Measurements from ENCODE around the gene IDUA.
"Not testable (repeated sequence)": the region's sequence is repeated elsewhere in the genome, so short reads cannot be mapped to it uniquely, and the experiment has no call there.

The IDUA gene

DNA sequence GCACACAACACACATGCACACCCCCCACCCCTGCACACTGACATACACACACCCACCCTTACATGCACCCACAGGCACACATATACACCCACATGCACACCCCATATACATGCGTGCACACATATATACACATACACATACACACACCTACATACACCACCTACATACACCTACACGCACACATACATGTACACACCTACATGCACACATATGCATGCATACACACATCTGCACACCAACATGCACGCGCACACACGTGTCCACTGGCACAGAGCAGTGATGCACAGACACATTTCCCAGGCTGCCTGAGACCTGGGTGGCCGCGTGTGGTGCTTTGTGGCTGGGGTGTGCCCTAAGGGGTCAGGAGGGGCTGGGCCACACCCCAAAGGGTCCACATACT is 56.3 kb downstream of the IDUA start:
- no peak overlapping the region for H3K4me3 ChIP-seq (ENCODE audit: low read depth, low read length)

DNA sequence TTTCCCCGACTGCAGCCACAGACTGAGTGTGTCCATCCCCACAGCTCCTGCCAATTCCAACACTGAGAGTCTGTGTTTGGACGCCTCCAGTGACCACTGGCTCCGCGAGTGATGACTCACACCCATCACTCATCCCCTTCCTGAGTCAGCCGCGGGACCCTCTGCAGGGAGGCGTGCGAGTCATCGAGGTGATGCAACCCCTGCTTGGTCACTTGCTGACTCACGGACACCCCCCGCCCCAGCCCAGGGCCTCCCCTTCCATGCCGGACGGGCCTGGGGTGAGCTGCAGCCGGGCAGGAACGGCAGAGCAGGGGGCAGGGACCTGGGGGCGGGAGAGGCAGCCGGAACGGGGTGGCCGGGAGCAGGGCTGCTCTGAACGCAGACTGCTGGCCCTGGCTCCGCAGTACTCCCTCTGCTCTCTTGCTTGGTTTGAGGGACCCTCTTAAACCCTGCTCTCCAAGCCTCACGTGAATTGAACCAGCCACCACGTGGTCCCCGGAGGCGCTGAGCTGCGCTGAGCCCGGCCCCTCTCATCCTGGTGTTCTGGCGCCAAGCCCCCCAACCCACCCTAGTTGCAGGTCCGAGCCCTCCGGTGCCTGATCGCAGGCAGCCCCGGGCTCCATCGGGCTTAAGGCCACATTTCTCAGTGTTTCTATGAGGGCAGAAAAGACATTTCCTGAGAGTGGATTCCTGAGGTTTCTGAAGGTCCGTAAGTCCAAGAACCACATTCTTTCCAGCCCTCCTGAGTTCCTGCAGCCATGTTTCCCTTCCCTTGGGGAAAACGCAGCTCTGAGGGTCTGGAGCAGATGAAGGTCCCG is 57.0 kb downstream of the IDUA start:
- H3K4me3 ChIP-seq (ENCODE audit: low read depth, low read length) = no peak overlapping the region

DNA sequence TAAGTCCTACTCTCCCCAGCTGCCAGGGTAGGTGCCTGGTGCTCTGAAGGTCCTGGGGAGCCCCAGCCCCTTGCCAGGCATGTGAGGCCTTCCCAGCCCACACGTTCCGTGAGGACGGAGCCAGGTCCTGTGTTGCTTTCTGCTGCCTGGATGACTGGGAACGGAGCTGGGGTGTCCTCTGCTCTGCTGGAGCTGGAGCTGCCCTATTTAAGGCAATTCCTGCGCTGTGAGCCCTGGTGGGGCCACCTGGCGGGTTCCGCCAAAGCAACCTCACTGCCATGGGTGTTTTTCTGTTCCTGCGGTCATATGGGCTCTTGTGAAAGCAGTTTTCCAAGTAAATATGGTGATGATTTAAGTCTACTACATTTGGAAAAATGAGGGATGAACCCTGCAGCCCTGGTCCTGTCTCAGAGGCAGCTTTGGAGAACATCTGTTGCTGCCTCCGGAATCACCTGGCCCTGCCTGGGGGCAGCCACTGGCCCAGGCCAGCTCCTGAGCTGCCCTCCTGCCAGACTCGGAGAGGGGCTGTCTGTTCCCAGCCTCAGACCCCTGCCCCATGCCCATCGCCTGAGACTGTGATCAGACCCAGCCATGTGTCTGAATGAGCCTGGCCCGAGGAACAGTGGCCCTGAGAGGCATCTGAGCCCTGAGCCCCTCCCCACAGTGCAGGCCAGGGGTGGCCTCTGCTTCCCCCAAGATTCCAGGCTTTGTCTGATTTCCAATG is 57.8 kb downstream of the IDUA start:
- H3K4me3 ChIP-seq (ENCODE audit: low read depth, low read length) = no peak overlapping the region

DNA sequence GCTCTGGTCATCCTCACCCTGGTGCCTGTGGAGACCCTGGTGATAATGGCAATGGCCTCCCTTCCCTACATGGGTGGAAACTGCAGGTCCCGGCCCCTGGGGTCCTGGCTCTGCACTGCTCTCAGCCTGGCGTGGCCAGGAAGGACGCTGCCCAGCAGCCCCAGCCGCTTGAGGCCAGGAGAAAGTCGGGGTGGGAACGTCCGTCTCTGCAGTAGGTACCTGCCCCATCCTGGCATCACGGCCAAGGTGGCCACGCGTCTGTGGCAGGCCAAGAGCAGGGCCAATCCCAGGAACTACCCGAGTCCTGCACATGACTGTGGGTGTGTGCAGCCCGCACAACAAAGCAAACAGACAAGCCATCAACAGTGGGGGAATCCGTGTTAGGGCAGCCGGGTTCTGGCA is 58.4 kb downstream of the IDUA start:
- no peak overlapping the region for H3K4me3 ChIP-seq (ENCODE audit: low read depth, low read length)

GRCh38 chr4:1045595-1046201 is 58.9 kb downstream of the IDUA start:
- no peak overlapping the region for H3K4me3 ChIP-seq (ENCODE audit: low read depth, low read length)

DNA sequence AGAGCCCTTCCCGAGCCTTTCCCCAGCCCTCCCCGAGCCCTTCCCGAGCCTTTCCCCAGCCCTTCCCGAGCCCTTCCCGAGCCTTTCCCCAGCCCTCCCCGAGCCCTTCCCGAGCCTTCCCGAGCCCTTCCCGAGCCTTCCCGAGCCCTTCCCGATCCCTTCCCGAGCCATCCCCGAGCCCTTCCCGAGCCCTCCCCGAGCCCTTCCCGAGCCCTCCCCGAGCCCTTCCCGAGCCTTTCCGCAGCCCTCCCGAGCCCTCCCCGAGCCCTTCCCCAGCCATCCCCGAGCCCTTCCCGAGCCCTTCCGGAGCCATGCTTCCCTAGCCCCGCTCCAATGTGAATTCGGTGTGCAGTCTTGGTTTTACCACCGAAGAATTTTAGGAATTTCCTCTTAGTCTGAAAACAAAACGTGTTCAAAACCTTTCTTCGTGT is 59.8 kb downstream of the IDUA start:
- H3K4me3 ChIP-seq (ENCODE audit: low read depth, low read length) = not testable (repeated sequence)

- no peak overlapping the region for H3K4me3 ChIP-seq (ENCODE audit: low read depth, low read length)
Measured at GRCh38 chr4:1047106-1047975, 60.5 kb downstream of the IDUA start.

DNA sequence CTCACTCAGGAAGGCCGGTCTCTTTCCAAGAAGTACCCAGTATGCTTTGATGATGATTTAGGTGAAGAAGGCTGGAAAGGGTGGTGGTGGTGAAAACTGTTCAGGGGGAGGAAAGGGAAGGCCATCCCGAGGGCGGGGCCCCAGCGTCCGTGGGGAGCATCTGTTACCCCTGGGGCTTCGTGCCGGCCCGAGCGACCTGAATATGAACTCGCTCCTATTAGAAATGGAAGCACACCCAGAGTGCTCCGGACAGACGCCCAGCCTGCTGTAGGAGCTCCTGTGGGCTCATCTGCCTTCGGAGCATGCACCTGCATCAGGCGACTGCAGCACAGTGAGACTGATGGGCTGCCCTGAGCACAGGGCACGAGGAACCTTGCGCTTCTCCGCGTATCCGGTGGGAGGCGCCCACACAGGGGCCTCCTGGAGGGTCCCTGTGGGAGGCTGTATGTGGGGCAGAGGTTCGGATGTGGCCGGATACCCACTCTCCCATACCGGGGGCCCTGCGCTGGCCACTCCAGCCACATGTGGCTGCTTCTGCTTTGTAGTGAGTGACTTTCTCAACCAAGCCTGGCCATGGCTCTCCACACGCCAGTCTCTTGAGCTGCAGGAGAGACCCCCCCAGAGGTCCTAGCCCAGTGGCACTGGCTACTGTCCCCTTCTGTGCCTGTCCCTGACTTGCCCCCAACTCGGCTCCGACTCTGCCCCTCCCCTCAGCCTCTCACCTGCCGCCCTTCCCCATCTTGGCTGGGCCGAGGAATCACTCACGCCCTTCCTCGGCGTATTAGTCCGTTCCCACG is 61.3 kb downstream of the IDUA start:
- H3K4me3 ChIP-seq (ENCODE audit: low read depth, low read length) = no peak overlapping the region

- H3K4me3 ChIP-seq (ENCODE audit: low read depth, low read length) = no peak overlapping the region
Measured at GRCh38 chr4:1048773-1049590, 62.1 kb downstream of the IDUA start.

DNA sequence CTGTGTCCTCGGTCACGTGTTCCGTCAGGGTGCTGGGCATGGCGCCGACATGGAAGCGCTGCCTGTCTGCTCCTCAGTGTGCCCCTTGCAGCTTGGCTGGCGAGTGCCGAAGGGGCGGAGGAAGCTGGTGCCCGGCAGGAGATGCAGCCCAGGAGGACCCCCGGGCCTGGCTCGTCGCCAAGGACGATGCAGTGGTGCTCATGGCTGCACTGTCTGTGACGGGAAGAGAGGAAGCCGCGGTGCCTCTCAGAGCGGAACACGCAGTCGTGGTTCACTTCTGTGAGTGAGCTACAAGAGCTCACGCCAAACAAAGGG is 62.7 kb downstream of the IDUA start:
- H3K4me3 ChIP-seq (ENCODE audit: low read depth, low read length) = no peak overlapping the region

DNA sequence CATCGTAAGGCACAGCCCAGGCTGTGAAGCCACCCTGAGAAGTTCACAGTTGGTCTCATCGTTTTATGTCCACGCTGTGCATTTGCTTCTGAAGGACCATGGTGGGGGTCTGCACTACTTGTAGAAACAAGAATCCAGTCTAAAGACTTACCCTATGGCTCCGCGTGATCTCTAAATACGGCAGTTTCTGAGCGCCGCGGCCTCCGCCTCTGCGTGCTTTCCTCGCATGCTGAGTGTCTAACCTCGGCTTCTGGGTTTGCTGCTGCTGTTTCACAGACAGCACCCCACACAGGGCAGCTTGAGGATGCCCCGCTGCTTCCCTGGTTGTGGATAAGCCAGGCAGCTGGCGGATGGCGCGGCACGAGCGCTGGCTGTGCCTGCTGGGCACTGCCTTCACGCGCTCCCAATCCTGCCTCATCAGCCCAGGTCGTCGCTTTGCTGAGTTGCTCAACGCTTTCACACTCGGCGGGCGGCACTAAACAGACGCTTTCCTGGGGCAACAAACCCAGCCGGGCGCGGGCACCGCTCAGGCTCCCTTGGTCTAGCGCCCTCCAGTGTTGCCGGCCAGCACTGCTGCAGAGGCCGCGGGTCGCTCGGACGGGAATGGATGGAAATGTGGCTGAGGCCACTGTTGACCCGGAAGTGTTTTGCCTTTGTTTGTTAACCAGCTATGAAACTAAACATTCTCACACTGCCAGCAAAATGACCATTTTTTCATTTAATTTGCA is 63.8 kb downstream of the IDUA start:
- H3K4me3 ChIP-seq (ENCODE audit: low read depth, low read length) = no peak overlapping the region

GRCh38 chr4:1051472-1051871 is 64.6 kb downstream of the IDUA start:
- no peak overlapping the region for H3K4me3 ChIP-seq (ENCODE audit: low read depth, low read length)

GRCh38 chr4:1052231-1052671 is 65.4 kb downstream of the IDUA start:
- H3K4me3 ChIP-seq (ENCODE audit: low read depth, low read length) = no peak overlapping the region

GRCh38 chr4:1053080-1053661 is 66.3 kb downstream of the IDUA start:
- no peak overlapping the region for H3K4me3 ChIP-seq (ENCODE audit: low read depth, low read length)

DNA sequence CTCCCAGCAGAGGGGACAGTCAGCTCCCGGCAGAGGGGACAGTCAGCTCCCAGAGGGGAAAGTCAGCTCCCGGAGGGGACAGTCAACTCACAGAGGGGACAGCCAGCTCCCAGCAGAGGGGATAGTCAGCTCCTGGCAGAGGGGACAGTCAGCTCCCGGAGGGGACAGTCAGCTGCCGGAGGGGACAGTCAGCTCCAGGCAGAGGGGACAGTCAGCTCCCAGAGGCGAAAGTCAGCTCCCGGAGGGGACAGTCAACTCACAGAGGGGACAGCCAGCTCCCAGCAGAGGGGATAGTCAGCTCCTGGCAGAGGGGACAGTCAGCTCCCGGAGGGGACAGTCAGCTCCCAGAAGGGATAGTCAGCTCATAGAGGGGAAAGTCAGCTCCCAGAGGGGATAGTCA is 67.0 kb downstream of the IDUA start:
- H3K4me3 ChIP-seq (ENCODE audit: low read depth, low read length) = not testable (repeated sequence)

Data from iPS-11a (cell line).